Measurements from ENCODE around the gene INMT.

The INMT gene

DNA sequence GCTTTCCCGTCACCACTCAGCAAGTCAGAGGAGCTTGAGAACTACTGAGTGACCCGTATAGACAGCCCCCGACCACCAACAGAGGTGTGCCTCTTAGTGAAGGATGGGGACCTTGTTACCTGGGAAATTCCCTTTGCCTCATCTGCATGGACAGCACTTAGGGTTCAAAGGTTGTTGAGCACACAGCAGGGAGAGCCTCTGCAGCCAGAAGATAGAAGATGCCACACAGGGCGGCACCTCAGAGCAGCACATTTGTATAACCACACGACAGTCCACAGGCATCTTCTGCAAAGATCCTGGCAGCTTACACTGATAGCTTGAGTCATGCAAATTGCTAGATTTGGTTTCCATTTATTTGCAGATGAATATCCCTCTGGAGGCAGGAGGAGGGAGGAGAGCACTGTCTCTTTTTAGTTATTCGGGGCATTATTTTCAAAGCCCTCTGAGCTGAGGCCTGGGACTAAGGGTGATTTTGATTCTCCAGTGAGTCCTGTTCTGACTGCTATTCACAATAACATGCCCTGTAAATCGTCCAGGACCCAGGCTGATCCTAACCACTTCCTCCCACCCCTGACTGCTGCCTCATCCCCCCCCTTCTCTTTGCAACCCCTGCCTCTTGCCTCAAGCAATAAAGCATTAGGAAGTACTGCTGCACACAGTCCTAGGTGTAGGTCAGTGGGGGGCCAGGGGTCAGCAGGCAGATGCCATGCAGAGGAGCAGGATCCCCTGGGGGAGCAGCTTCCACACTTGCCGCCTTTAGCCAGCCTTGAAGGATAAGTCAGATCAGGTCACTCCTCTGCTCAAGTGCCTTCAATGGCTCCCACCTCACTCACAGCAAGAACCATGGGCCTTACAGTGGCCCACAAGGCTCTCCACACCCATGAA lies 24.6 kb upstream of the INMT start:
- Histone ChIP-seq H4K20me1 (ENCODE audit: insufficient read depth, low read length) (no peaks in the 10 kb centered on the region), H3K27ac (ENCODE audit: low read length) (no peak overlapping the region), H3K27me3 (ENCODE audit: low read depth, low read length) (peaks cover 6% of the 10 kb centered on the region; the same call in 1 of the 2 replicates), H3K9me3 (ENCODE audit: insufficient read depth, low read length) (no peaks in the 10 kb centered on the region), H3K9ac (ENCODE audit: low read length) (no peak overlapping the region), H3K4me3 (ENCODE audit: low read length) (no peak overlapping the region), H3K4me2 (ENCODE audit: low read length) (no peak overlapping the region), H3K4me1 (ENCODE audit: low read length) (no peaks in the 10 kb centered on the region), H2AFZ (ENCODE audit: low read depth, low read length) (no peak overlapping the region), H3K36me3 (replicated peaks; ENCODE audit: low read depth, low read length) (no peaks in the 10 kb centered on the region), H3K79me2 (ENCODE audit: low read length) (no peaks in the 10 kb centered on the region)
- TF ChIP-seq EZH2phosphoT487 (IDR thresholded peaks at IDR 0.05; ENCODE audit: low read depth), result no peak
- TF ChIP-seq, protein P1, sequence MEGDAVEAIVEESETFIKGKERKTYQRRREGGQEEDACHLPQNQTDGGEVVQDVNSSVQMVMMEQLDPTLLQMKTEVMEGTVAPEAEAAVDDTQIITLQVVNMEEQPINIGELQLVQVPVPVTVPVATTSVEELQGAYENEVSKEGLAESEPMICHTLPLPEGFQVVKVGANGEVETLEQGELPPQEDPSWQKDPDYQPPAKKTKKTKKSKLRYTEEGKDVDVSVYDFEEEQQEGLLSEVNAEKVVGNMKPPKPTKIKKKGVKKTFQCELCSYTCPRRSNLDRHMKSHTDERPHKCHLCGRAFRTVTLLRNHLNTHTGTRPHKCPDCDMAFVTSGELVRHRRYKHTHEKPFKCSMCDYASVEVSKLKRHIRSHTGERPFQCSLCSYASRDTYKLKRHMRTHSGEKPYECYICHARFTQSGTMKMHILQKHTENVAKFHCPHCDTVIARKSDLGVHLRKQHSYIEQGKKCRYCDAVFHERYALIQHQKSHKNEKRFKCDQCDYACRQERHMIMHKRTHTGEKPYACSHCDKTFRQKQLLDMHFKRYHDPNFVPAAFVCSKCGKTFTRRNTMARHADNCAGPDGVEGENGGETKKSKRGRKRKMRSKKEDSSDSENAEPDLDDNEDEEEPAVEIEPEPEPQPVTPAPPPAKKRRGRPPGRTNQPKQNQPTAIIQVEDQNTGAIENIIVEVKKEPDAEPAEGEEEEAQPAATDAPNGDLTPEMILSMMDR (IDR thresholded peaks at IDR 0.05; ENCODE audit: low read depth, low read length), result no peak

DNA sequence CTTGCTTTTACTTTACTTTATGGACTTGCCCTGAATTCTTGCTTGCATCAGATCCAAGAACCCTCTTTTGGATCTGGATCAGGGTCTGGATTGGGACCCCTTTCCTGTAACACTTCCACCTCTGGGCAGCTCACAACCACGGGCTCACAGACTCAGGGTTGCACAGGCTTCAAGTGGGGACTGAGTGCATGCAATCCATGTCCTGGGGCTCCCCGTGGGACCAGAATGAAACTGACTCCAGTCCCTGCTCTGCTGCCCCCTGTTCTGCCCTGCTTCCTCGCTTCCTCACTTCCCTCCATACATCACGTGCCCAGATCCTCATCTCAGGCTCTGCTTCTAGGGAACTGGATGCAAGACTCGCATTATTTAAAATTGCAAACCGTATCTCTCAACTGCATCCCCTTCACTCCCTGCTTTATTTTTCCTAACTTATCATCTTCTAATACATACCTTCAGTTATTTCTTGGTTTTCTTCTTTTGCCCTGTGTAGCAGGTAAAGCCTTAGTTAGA lies 23.3 kb upstream of the INMT start:
- H3K79me2 ChIP-seq (ENCODE audit: low read length), result no peaks in the 10 kb centered on the region
- H4K20me1 ChIP-seq (ENCODE audit: insufficient read depth, low read length), result no peaks in the 10 kb centered on the region
- peaks cover 6% of the 10 kb centered on the region; the same call in 1 of the 2 replicates for H3K27me3 ChIP-seq (ENCODE audit: low read depth, low read length)
- H2AFZ ChIP-seq (ENCODE audit: low read depth, low read length), result no peak overlapping the region
- no peak overlapping the region for H3K4me2 ChIP-seq (ENCODE audit: low read length)
- no peak overlapping the region for H3K4me3 ChIP-seq (ENCODE audit: low read length)
- TF ChIP-seq, protein P1 (IDR thresholded peaks at IDR 0.05; ENCODE audit: low read depth, low read length), result no peak
- TF ChIP-seq EZH2phosphoT487 (IDR thresholded peaks at IDR 0.05; ENCODE audit: low read depth), result no peak
- no peak overlapping the region for H3K9ac ChIP-seq (ENCODE audit: low read length)
- H3K36me3 ChIP-seq (replicated peaks; ENCODE audit: low read depth, low read length), result no peaks in the 10 kb centered on the region
- H3K27ac ChIP-seq (ENCODE audit: low read length), result no peak overlapping the region
- no peaks in the 10 kb centered on the region for H3K9me3 ChIP-seq (ENCODE audit: insufficient read depth, low read length)
- H3K4me1 ChIP-seq (ENCODE audit: low read length), result no peaks in the 10 kb centered on the region

DNA sequence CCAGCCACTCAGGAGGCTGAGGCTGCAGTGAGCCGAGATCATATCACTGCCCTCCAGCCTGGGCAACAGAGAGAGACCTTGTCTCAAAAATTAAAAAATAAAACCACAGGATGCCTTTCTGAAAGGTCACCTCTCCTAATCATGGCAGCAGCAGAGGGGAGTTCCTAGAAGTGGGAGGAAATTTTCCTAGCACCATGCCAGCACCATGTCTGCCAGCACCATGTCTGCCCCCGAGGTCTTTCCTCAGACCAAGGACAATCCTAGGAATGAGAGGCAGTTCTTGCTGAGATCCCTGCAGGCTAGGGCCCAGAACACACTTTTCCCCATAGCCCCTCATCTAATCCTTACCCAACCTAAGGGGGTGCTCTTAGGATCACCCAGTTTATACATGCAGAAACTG lies 22.3 kb upstream of the INMT start:
- Histone ChIP-seq H3K27me3 (ENCODE audit: low read depth, low read length) (peaks cover 6% of the 10 kb centered on the region; the same call in 1 of the 2 replicates), H3K36me3 (replicated peaks; ENCODE audit: low read depth, low read length) (no peaks in the 10 kb centered on the region), H3K4me2 (ENCODE audit: low read length) (no peak overlapping the region), H2AFZ (ENCODE audit: low read depth, low read length) (no peak overlapping the region), H3K27ac (ENCODE audit: low read length) (no peak overlapping the region), H3K4me3 (ENCODE audit: low read length) (no peak overlapping the region), H3K9me3 (ENCODE audit: insufficient read depth, low read length) (no peaks in the 10 kb centered on the region), H3K4me1 (ENCODE audit: low read length) (no peaks in the 10 kb centered on the region), H4K20me1 (ENCODE audit: insufficient read depth, low read length) (no peaks in the 10 kb centered on the region), H3K9ac (ENCODE audit: low read length) (no peak overlapping the region), H3K79me2 (ENCODE audit: low read length) (no peaks in the 10 kb centered on the region)
- TF ChIP-seq, protein P1 (IDR thresholded peaks at IDR 0.05; ENCODE audit: low read depth, low read length), result no peak
- TF ChIP-seq EZH2phosphoT487 (IDR thresholded peaks at IDR 0.05; ENCODE audit: low read depth), result no peak

DNA sequence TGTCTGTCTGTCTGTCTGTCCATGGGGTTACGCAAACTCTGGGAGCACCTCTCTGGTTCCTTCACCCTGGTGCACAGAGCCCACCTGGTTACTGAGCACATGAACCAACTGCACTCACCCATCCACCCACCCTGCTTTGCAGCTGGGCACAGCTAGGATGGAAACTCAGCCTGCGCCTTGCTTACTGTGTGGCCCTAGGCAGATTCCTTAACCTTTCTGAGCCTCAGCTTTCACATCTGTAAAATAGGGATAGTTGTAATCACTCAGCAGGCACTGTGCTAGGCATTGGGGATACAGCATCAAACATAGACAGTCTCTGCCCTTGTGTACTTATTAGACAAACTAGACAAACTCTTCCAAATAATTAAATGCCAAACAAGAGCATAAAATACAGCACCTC lies 21.8 kb upstream of the INMT start:
- no peak overlapping the region for H3K4me3 ChIP-seq (ENCODE audit: low read length)
- H3K4me1 ChIP-seq (ENCODE audit: low read length), result no peaks in the 10 kb centered on the region
- H2AFZ ChIP-seq (ENCODE audit: low read depth, low read length), result no peak overlapping the region
- H3K27me3 ChIP-seq (ENCODE audit: low read depth, low read length), result peaks cover 6% of the 10 kb centered on the region; the same call in 1 of the 2 replicates
- no peaks in the 10 kb centered on the region for H3K36me3 ChIP-seq (replicated peaks; ENCODE audit: low read depth, low read length)
- H4K20me1 ChIP-seq (ENCODE audit: insufficient read depth, low read length), result no peaks in the 10 kb centered on the region
- no peaks in the 10 kb centered on the region for H3K79me2 ChIP-seq (ENCODE audit: low read length)
- no peak overlapping the region for H3K27ac ChIP-seq (ENCODE audit: low read length)
- TF ChIP-seq EZH2phosphoT487 (IDR thresholded peaks at IDR 0.05; ENCODE audit: low read depth), result no peak
- TF ChIP-seq, protein P1 (IDR thresholded peaks at IDR 0.05; ENCODE audit: low read depth, low read length), result no peak
- no peak overlapping the region for H3K4me2 ChIP-seq (ENCODE audit: low read length)
- no peak overlapping the region for H3K9ac ChIP-seq (ENCODE audit: low read length)
- no peaks in the 10 kb centered on the region for H3K9me3 ChIP-seq (ENCODE audit: insufficient read depth, low read length)

All from OCI-LY3 (cell line).